NCI-H2196 (cell line): ENCODE results near the gene TIGD4.

Source experiments
- DNase-seq: peaks from one replicate; lab custom pipeline; 2025; ENCODE audit not compliant: unreplicated experiment; lab: John Stamatoyannopoulos, UW

TIGD4 gene

DNA sequence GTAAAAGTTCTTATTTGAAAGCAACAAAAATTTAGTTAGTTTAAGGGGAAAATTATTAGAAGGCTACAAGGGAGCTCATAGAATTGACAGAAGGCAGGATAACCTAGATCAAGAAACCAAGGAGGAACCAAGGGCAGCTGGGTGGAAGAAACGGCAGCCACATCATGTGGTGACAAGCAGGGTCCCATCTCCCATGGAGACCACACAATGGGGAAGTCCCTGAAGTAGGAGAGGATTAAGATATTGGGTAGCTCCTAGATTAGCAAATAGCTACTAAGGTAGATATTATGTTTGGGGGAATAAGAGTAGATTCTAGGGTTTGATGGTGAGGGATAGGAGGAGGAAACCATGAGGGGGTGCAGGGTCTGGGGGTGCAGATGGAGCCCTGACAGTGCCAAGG, 51.7 kb downstream of the TIGD4 start:
- DNase-seq, result no peak

DNA sequence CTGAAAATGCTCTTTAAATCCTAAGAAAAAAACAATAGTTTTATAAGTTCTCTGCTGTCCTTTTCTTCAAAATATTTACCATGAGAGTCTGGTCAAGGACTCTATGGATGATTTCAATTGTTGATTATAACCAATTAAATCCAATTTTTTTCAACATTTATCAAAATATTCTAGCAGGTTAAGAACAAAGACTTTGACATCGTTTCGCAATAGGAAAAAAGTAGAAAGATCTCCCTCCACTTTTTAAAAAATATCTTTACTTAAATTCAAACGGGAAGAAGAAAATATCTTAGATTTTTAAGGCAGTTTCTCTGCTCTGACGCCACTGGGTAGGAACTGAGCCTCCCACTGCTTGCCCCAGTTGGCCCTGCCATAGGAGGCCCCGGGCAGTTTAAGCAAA, 55.0 kb downstream of the TIGD4 start:
- no peak for DNase-seq

DNA sequence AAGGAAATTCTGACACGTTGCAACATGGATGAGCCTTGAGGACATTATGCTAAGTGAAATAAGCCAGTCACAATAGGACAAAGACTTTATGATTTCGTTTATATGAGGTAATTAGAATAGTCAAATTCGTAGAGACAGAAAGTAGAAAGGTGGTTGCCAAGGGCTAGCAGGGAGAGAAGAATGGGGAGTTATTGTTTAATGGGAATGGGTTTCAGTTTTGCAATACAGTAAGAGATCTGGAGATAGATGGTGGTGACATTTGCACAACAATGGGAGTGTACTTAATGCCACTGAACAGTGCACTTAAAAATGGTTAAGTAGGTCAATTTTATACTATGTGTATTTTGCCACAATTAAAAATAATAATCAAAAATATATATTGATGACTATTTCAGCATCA, 56.3 kb downstream of the TIGD4 start:
- DNase-seq, result no peak

GRCh38 chr4:152719801-152720556, 59.6 kb downstream of the TIGD4 start:
- no peak for DNase-seq
